ENCODE data around the gene CDH19.

The CDH19 gene

DNA sequence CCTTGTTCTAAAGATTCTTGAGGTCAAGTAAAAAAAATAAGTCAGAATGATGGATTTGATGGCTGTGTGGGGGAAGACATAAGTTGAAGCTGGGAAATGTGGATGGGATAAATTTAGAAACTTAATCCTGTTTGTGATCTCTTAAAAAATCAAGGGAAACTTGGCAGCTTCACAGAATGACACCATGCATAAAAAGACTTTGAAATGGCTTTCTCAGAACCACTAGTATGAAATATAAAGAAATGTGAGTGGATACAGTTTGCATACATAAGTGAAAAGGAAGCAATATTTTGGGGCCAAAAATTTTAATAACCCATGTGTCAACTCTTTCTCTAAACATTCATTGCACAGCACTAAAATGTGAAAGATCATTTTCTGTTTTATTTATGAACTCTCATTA, 21.7 kb downstream of the CDH19 start:
- DNase-seq (ENCODE audit: low read depth, low spot score), result no peak
- H3K4me3 ChIP-seq (ENCODE audit: low read length), result no peak overlapping the region

DNA sequence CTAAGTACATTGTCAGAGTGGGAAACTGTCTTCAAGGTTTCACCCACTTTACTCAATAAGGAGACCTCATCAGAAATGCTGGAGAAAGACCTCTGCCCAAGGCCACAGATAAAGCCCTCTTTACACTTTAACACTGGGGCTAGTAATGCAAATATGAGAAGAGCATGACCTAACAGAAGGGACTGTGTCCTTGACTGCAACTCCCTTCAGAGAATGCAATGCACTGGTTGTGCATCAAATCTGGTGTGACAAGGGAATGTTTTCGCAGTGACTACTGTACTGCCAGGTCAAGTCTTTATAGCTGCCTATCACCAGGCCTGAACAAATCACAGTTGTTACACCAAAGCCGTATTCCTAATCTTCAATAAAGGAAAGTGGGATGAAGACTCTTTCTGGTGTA, 28.6 kb downstream of the CDH19 start:
- no peak for DNase-seq (ENCODE audit: low read depth, low spot score)
- H3K4me3 ChIP-seq (ENCODE audit: low read length), result no peak overlapping the region

DNA sequence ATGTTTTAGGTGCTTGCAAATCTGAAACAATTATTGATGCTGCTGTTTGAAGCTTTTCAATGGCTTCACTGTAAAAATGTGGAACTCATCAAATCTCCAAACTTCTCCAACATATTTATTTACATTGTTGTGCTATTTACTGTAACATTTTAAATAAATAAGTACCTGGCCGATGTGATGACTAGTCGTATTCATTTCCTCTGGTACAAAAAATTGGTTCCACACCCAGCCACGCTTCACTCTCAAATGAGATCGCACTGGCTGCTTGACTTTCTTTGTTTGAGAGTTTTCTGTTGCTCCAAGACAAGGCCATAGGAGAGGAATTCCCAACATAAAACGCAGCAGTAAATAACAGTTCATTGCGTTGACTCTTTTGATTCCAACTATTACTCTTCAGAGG, 32.0 kb downstream of the CDH19 start:
- no peak for DNase-seq (ENCODE audit: low read depth, low spot score)
- H3K4me3 ChIP-seq (ENCODE audit: low read length), result no peak overlapping the region

DNA sequence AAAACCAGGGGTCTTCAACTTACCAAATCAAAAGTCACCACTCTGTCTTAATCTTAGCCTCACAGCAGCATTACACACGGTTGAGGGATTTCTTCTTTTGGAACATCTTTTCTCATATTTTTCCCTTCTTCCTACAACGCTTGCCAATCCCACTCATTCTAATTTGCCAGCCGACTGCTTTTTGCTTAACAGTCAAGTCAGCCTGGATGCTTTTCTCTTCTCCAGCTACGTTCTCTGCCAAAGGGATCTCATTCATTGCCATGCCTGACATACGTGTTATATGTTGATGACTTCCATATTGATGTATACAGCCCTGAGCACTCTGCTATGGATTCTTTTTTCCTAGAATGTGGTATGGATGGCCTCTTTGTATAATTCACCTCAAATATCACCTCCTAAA, 37.3 kb downstream of the CDH19 start:
- DNase-seq (ENCODE audit: low read depth, low spot score), result no peak
- no peak overlapping the region for H3K4me3 ChIP-seq (ENCODE audit: low read length)

DNA sequence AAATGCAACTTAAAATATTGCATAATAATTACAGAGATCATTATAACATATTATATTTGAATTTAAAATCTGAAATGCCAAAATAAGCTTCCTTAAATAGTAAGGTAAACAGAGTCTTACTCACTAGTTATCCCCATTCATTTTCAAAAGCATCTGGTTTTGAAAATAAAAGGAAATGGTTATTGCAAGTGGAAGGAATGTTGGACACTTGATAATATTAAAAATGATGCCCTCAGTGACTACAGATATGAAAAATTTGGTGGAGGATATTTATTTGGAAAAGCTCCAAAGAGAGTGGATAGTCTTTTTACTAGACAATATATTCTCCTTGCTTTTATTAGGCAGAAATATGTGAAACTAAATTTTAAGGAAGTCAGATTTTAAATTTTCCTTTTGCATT, 39.7 kb downstream of the CDH19 start:
- H3K4me3 ChIP-seq (ENCODE audit: low read length), result no peak overlapping the region
- no peak for DNase-seq (ENCODE audit: low read depth, low spot score)

- H3K4me3 ChIP-seq (ENCODE audit: low read length), result no peak overlapping the region
- DNase-seq (ENCODE audit: low read depth, low spot score), result no peak
Measured at GRCh38 chr18:66562279-66562678, 41.6 kb downstream of the CDH19 start.

DNA sequence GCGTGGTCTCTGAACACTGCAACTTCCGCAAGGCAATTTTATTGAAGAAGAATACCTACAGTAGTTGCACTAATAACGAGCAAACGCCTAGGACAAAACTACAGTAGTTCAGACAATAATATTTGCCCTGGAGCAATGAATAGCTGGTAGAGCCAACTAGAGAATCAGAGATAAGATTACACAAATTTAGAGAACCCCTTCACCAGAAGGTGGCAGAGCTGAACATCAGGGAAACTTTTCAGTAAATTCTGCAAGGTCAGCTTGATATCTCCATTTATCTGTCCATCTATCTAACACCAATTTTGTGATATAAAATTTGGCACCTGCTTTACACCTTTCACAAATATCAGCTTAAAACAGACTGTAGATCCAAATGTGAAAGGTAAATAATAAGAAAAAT, 43.8 kb downstream of the CDH19 start:
- H3K4me3 ChIP-seq (ENCODE audit: low read length), result no peak overlapping the region
- peak; percentile 4 for DNase-seq (ENCODE audit: low read depth, low spot score)

- DNase-seq (ENCODE audit: low read depth, low spot score), result no peak
- no peak overlapping the region for H3K4me3 ChIP-seq (ENCODE audit: low read length)
Measured at GRCh38 chr18:66558773-66559172, 45.1 kb downstream of the CDH19 start.

DNA sequence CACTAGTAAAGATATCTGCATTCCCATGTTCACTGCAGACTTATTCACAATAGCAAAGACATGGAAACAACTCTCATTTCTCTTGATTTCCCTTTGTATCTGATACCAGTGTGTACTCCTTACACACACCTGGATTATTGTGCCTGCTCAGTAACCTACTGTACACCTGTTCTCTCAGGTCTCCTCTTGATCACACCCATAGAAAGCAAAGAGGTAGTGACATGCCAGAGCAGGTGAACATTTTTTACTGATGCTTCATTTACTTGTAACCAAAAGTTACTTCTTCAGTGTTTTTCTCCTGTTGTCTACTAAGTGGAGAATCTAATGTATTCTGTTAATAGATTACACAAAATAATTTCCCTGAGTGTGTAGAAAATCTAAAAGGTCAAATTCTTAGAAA, 46.8 kb downstream of the CDH19 start:
- DNase-seq (ENCODE audit: low read depth, low spot score), result no peak

DNA sequence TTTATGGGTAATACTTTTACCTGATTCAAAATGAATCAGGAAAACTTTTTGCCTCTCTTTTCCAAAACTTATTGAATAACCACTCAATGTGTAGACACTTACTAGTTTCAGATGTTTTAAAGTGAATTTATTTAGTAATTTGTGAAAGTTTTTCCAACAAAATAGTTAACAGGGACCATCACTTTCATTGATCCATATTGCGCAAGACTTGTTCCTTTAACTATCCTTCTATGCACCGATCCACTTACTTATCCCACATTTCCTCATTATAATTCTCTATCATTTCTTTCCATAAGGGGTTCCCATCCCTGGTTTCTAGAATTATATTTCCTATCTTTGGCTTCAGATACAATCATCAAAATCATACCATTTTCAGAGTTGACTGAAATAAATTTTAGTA, 48.3 kb downstream of the CDH19 start:
- no peak overlapping the region for H3K4me3 ChIP-seq (ENCODE audit: low read length)
- DNase-seq (ENCODE audit: low read depth, low spot score), result no peak

More for the DNA sequence above, 46.8 kb downstream of the CDH19 start:
- no peak overlapping the region for H3K4me3 ChIP-seq (ENCODE audit: low read length)

GRCh38 chr18:66553824-66554223, 50.1 kb downstream of the CDH19 start:
- no peak for DNase-seq (ENCODE audit: low read depth, low spot score)

DNA sequence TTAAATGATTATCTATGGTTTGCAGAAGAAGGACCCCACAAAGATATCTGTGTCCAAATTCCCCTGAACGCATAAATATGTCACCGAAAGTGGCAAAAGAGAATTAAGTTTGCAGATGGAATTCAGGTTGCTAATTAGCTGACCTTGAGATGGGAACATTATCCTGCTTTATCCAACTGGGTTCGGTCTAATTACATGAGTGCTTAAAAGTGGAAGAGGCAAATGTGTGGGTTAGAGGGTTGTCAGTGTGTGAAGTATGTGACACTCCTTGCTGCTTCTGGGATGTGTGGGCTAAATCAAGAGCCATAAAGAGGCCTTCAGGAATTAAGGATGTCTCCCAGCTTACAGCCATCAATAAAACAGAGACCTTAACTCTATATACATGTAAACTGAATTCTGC, 53.5 kb downstream of the CDH19 start:
- H3K4me3 ChIP-seq (ENCODE audit: low read length), result no peak overlapping the region

More at GRCh38 chr18:66553824-66554223, 50.1 kb downstream of the CDH19 start:
- H3K4me3 ChIP-seq (ENCODE audit: low read length), result no peak overlapping the region

GRCh38 chr18:66548747-66549146, 55.1 kb downstream of the CDH19 start:
- no peak for DNase-seq (ENCODE audit: low read depth, low spot score)

More for the DNA sequence above, 53.5 kb downstream of the CDH19 start:
- DNase-seq (ENCODE audit: low read depth, low spot score), result no peak

GRCh38 chr18:66534110-66534509, 69.8 kb downstream of the CDH19 start:
- H3K4me3 ChIP-seq (ENCODE audit: low read length), result no peak overlapping the region
- DNase-seq (ENCODE audit: low read depth, low spot score), result no peak

More at GRCh38 chr18:66548747-66549146, 55.1 kb downstream of the CDH19 start:
- H3K4me3 ChIP-seq (ENCODE audit: low read length), result no peak overlapping the region

GRCh38 chr18:66533693-66534092, 70.2 kb downstream of the CDH19 start:
- no peak overlapping the region for H3K4me3 ChIP-seq (ENCODE audit: low read length)
- no peak for DNase-seq (ENCODE audit: low read depth, low spot score)

GRCh38 chr18:66523219-66523991, 80.5 kb downstream of the CDH19 start:
- DNase-seq (ENCODE audit: low read depth, low spot score), result no peak
- no peak overlapping the region for H3K4me3 ChIP-seq (ENCODE audit: low read length)

GRCh38 chr18:66513996-66514395, 89.9 kb downstream of the CDH19 start:
- H3K4me3 ChIP-seq (ENCODE audit: low read length), result no peak overlapping the region
- DNase-seq (ENCODE audit: low read depth, low spot score), result no peak

DNA sequence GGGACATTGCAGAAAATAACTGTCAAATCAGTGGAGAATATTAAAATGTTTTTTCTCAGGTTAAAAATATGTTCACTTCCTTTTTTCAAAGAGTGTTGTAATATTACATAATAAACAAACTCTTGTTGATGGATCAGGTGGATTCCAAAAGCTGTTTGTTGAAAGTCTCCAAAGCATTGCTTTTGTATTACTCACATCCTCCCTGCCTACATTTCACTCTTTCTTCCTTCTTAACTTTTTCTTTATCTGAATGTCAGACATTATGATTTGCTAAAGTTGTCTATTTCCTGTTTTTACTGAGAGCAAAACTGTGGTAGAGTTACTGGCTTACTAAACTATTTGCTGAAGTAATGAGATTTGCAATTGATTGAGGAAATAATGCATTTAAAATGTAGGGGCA, 92.1 kb downstream of the CDH19 start:
- no peak for DNase-seq (ENCODE audit: low read depth, low spot score)
- H3K4me3 ChIP-seq (ENCODE audit: low read length), result no peak overlapping the region

DNA sequence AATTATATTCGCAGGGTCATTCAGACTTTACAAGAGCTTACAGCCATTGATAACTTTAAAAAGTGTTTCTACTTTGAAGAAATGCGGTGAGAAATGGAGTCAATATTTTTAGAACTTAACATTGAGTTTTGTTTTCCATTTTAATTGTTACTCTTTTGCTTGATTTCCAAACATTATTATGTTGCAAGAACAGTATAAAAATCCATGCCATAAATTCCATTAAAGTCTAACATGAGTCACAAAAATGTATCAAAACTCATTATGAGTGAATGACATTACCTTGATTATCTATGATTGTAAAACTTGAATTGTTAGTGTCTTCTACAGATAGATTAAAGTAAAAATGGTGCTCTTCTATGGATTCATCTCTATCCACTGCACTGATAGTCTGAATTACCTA, 92.6 kb downstream of the CDH19 start:
- no peak for DNase-seq (ENCODE audit: low read depth, low spot score)
- no peak overlapping the region for H3K4me3 ChIP-seq (ENCODE audit: low read length)

DNA sequence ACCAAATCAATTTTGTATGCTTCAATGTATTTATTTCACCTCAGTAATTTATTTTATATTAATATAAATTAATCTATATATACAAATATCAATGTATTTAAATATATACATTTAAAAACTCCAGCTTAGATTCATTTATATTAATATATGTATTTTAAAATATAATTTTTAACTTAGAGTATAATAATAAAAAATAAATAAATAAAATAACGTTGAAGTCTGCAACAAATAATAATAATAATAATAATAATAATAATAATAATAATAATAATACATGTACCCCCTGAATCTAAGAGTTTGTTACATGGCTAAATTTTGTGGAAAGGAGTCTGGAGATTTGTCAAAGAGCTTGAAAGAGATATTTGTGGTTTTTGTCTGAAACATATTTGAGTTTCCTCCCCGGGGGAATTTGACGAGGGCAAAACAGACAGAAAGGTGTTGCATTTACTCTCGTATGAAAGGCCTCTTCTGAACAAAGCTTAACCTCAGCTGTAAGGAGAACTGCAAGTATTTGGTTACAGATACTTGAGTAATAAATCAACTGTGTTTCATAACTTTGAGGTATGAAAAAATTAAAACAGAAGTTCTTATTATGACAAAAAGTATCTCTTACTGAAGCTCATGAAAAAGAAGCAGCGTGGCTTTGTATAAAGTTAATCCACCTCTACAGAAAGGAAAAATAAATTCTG, 93.4 kb downstream of the CDH19 start:
- H3K4me3 ChIP-seq (ENCODE audit: low read length), result no peak overlapping the region
- DNase-seq (ENCODE audit: low read depth, low spot score), result no peak

DNA sequence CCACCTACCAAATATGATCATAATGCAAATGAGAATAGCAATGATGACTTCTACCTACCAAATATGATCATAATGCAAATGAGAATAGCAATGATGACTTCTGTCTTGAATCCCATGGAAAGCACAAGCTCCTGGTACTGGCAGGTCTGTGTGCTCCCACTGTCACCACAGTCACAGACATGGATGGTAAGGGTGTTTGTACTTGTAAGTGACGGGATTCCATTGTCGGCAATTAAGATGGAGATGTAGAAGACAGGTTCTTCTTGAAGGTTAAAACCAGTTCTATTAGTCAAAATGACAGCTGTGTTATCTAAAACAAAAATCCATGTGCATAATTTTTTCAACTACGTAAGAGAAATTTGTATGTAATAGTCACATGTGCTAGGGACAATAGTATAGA, 95.0 kb downstream of the CDH19 start:
- no peak overlapping the region for H3K4me3 ChIP-seq (ENCODE audit: low read length)
- DNase-seq (ENCODE audit: low read depth, low spot score), result no peak
